ENCODE data around the gene LIF.
A peak's percentile ranks its signal among the peaks of the same experiment; 100 is the strongest.

Gene LIF

GRCh38 chr22:30209642-30210041 is 36.9 kb downstream of the LIF start:
- no peak overlapping the region for H2BK15ac ChIP-seq (ENCODE audit: low read length)
- H3K27ac ChIP-seq (replicated peaks; ENCODE audit: low read length), result no peak overlapping the region
- H3K18ac ChIP-seq (ENCODE audit: low read length), result no peak overlapping the region
- no peaks in the 10 kb centered on the region for H3K79me1 ChIP-seq (ENCODE audit: low read depth, low read length)
- H4K8ac ChIP-seq (ENCODE audit: low read depth, low read length), result no peak overlapping the region
- no peak overlapping the region for H3K9ac ChIP-seq (ENCODE audit: low read depth, low read length, poor library complexity)
- H4K91ac ChIP-seq (ENCODE audit: low read depth, low read length, poor library complexity), result no peak overlapping the region
- no peak overlapping the region for H3K14ac ChIP-seq (ENCODE audit: low read length)
- H3K4me1 ChIP-seq (ENCODE audit: control insufficient read depth in 2 of 2, insufficient read depth in 1 of 2, low read depth in 1 of 2, low read length in 2 of 2), result peaks cover 19 to 28% of the 10 kb centered on the region in 2 donors
- no peak for DNase-seq (ENCODE audit: low spot score)
- H2BK5ac ChIP-seq (ENCODE audit: low read length), result no peak overlapping the region
- H2AFZ ChIP-seq (ENCODE audit: low read length), result no peak overlapping the region
- H2BK12ac ChIP-seq (ENCODE audit: low read length), result no peak overlapping the region
- H3K23ac ChIP-seq (ENCODE audit: low read depth, low read length, poor library complexity), result no peak overlapping the region
- no peak overlapping the region for H3K4me3 ChIP-seq (ENCODE audit: low read length in 2 of 2)
- H3K27me3 ChIP-seq (ENCODE audit: control insufficient read depth in 3 of 3, insufficient read depth in 3 of 3, low read depth in 1 of 3, low read length in 3 of 3), result no peaks in the 10 kb centered on the region
- no peaks in the 10 kb centered on the region for H3K36me3 ChIP-seq (replicated peaks in 1 of 2; ENCODE audit: control insufficient read depth in 2 of 2, insufficient read depth in 2 of 2, low read length in 2 of 2)
- WGBS, 2 donors (ENCODE audit: extremely low coverage in 2 of 2, insufficient read length in 2 of 2, insufficient replicate concordance in 1 of 2), result no CpG with 5 or more reads among the region's 6 CpGs
- H2BK120ac ChIP-seq (ENCODE audit: low read depth, low read length), result no peak overlapping the region
- H3K9me3 ChIP-seq (replicated peaks in 1 of 2; ENCODE audit: control insufficient read depth in 2 of 2, insufficient read depth in 1 of 2, low read depth in 1 of 2, low read length in 2 of 2), result no peaks in the 10 kb centered on the region
- H3K4me2 ChIP-seq (ENCODE audit: insufficient read depth, low read length, poor library complexity, severe bottlenecking), result no peak overlapping the region
- no peak overlapping the region for H2AK5ac ChIP-seq (ENCODE audit: low read depth, low read length)
- no peak overlapping the region for H3K4ac ChIP-seq (ENCODE audit: low read length)

- H3K18ac ChIP-seq (ENCODE audit: low read length), result no peak overlapping the region
- no peak overlapping the region for H3K4me3 ChIP-seq (ENCODE audit: low read length in 2 of 2)
- WGBS, 2 donors (ENCODE audit: extremely low coverage in 2 of 2, insufficient read length in 2 of 2, insufficient replicate concordance in 1 of 2), result no CpG with 5 or more reads among the region's 26 CpGs
- no peak overlapping the region for H3K4me2 ChIP-seq (ENCODE audit: insufficient read depth, low read length, poor library complexity, severe bottlenecking)
- H2BK12ac ChIP-seq (ENCODE audit: low read length), result peak overlapping the region; percentile 14
- H2BK5ac ChIP-seq (ENCODE audit: low read length), result peak overlapping the region; percentile 3
- no peaks in the 10 kb centered on the region for H3K9me3 ChIP-seq (replicated peaks in 1 of 2; ENCODE audit: control insufficient read depth in 2 of 2, insufficient read depth in 1 of 2, low read depth in 1 of 2, low read length in 2 of 2)
- no peak overlapping the region for H2AK5ac ChIP-seq (ENCODE audit: low read depth, low read length)
- H3K79me1 ChIP-seq (ENCODE audit: low read depth, low read length), result no peaks in the 10 kb centered on the region
- no peak overlapping the region for H3K9ac ChIP-seq (ENCODE audit: low read depth, low read length, poor library complexity)
- H2AFZ ChIP-seq (ENCODE audit: low read length), result peak overlapping the region; percentile 82
- no peak overlapping the region for H3K27ac ChIP-seq (replicated peaks; ENCODE audit: low read length)
- H3K23ac ChIP-seq (ENCODE audit: low read depth, low read length, poor library complexity), result no peak overlapping the region
- H3K36me3 ChIP-seq (replicated peaks in 1 of 2; ENCODE audit: control insufficient read depth in 2 of 2, insufficient read depth in 2 of 2, low read length in 2 of 2), result no peaks in the 10 kb centered on the region
- no peak overlapping the region for H3K4ac ChIP-seq (ENCODE audit: low read length)
- no peak overlapping the region for H3K14ac ChIP-seq (ENCODE audit: low read length)
- no peaks in the 10 kb centered on the region for H3K27me3 ChIP-seq (ENCODE audit: control insufficient read depth in 3 of 3, insufficient read depth in 3 of 3, low read depth in 1 of 3, low read length in 3 of 3)
- H4K91ac ChIP-seq (ENCODE audit: low read depth, low read length, poor library complexity), result no peak overlapping the region
- peaks cover 19 to 28% of the 10 kb centered on the region in 2 donors for H3K4me1 ChIP-seq (ENCODE audit: control insufficient read depth in 2 of 2, insufficient read depth in 1 of 2, low read depth in 1 of 2, low read length in 2 of 2)
- no peak overlapping the region for H2BK120ac ChIP-seq (ENCODE audit: low read depth, low read length)
- no peak overlapping the region for H2BK15ac ChIP-seq (ENCODE audit: low read length)
- H4K8ac ChIP-seq (ENCODE audit: low read depth, low read length), result no peak overlapping the region
- DNase-seq (ENCODE audit: low spot score), result no peak
Measured at GRCh38 chr22:30208631-30209603, 37.6 kb downstream of the LIF start.

- Histone ChIP-seq H3K27ac (replicated peaks; ENCODE audit: low read length) (peak overlapping the region; percentile 58), H3K4me3 (ENCODE audit: low read length in 2 of 2) (no peak overlapping the region), H3K9me3 (replicated peaks in 1 of 2; ENCODE audit: control insufficient read depth in 2 of 2, insufficient read depth in 1 of 2, low read depth in 1 of 2, low read length in 2 of 2) (no peaks in the 10 kb centered on the region), H3K4me2 (ENCODE audit: insufficient read depth, low read length, poor library complexity, severe bottlenecking) (no peak overlapping the region), H3K23ac (ENCODE audit: low read depth, low read length, poor library complexity) (no peak overlapping the region), H3K14ac (ENCODE audit: low read length) (no peak overlapping the region), H3K36me3 (replicated peaks in 1 of 2; ENCODE audit: control insufficient read depth in 2 of 2, insufficient read depth in 2 of 2, low read length in 2 of 2) (no peaks in the 10 kb centered on the region), H4K91ac (ENCODE audit: low read depth, low read length, poor library complexity) (no peak overlapping the region), H3K79me1 (ENCODE audit: low read depth, low read length) (no peaks in the 10 kb centered on the region), H3K4me1 (ENCODE audit: control insufficient read depth in 2 of 2, insufficient read depth in 1 of 2, low read depth in 1 of 2, low read length in 2 of 2) (peaks cover 23 to 28% of the 10 kb centered on the region in 2 donors), H3K18ac (ENCODE audit: low read length) (peak overlapping the region; percentile 55), H2BK120ac (ENCODE audit: low read depth, low read length) (no peak overlapping the region), H4K8ac (ENCODE audit: low read depth, low read length) (no peak overlapping the region), H3K9ac (ENCODE audit: low read depth, low read length, poor library complexity) (no peak overlapping the region), H2BK15ac (ENCODE audit: low read length) (no peak overlapping the region), H2BK5ac (ENCODE audit: low read length) (no peak overlapping the region), H3K27me3 (ENCODE audit: control insufficient read depth in 3 of 3, insufficient read depth in 3 of 3, low read depth in 1 of 3, low read length in 3 of 3) (no peaks in the 10 kb centered on the region), H2AFZ (ENCODE audit: low read length) (peak overlapping the region; percentile 60), H3K4ac (ENCODE audit: low read length) (no peak overlapping the region), H2AK5ac (ENCODE audit: low read depth, low read length) (no peak overlapping the region), H2BK12ac (ENCODE audit: low read length) (no peak overlapping the region)
- DNase-seq (ENCODE audit: low spot score), result peak; percentile 51
- no CpG with 5 or more reads among the region's 16 CpGs for WGBS, 2 donors (ENCODE audit: extremely low coverage in 2 of 2, insufficient read length in 2 of 2, insufficient replicate concordance in 1 of 2)
Measured at GRCh38 chr22:30206944-30207343, 39.6 kb downstream of the LIF start.

GRCh38 chr22:30205281-30206115 is 41.1 kb downstream of the LIF start:
- Histone ChIP-seq H2BK120ac (ENCODE audit: low read depth, low read length) (no peak overlapping the region), H2BK12ac (ENCODE audit: low read length) (no peak overlapping the region), H3K4me3 (ENCODE audit: low read length in 2 of 2) (no peak overlapping the region), H2AFZ (ENCODE audit: low read length) (peak overlapping the region; percentile 65), H3K27me3 (ENCODE audit: control insufficient read depth in 3 of 3, insufficient read depth in 3 of 3, low read depth in 1 of 3, low read length in 3 of 3) (no peaks in the 10 kb centered on the region), H2BK5ac (ENCODE audit: low read length) (peak overlapping the region; percentile 35), H3K36me3 (replicated peaks in 1 of 2; ENCODE audit: control insufficient read depth in 2 of 2, insufficient read depth in 2 of 2, low read length in 2 of 2) (no peaks in the 10 kb centered on the region), H3K79me1 (ENCODE audit: low read depth, low read length) (no peaks in the 10 kb centered on the region), H4K8ac (ENCODE audit: low read depth, low read length) (no peak overlapping the region), H3K14ac (ENCODE audit: low read length) (no peak overlapping the region), H3K9me3 (replicated peaks in 1 of 2; ENCODE audit: control insufficient read depth in 2 of 2, insufficient read depth in 1 of 2, low read depth in 1 of 2, low read length in 2 of 2) (no peaks in the 10 kb centered on the region), H2BK15ac (ENCODE audit: low read length) (peak overlapping the region; percentile 69), H3K18ac (ENCODE audit: low read length) (no peak overlapping the region), H3K27ac (replicated peaks; ENCODE audit: low read length) (no peak overlapping the region), H3K4me1 (ENCODE audit: control insufficient read depth in 2 of 2, insufficient read depth in 1 of 2, low read depth in 1 of 2, low read length in 2 of 2) (peaks cover 23 to 26% of the 10 kb centered on the region in 2 donors), H3K9ac (ENCODE audit: low read depth, low read length, poor library complexity) (no peak overlapping the region), H4K91ac (ENCODE audit: low read depth, low read length, poor library complexity) (no peak overlapping the region), H3K23ac (ENCODE audit: low read depth, low read length, poor library complexity) (no peak overlapping the region), H3K4me2 (ENCODE audit: insufficient read depth, low read length, poor library complexity, severe bottlenecking) (no peak overlapping the region), H2AK5ac (ENCODE audit: low read depth, low read length) (peak overlapping the region; percentile 92), H3K4ac (ENCODE audit: low read length) (no peak overlapping the region)
- no peak for DNase-seq (ENCODE audit: low spot score)
- WGBS, 2 donors (ENCODE audit: extremely low coverage in 2 of 2, insufficient read length in 2 of 2, insufficient replicate concordance in 1 of 2), result no CpG with 5 or more reads among the region's 25 CpGs

Data from neuronal stem cell (in vitro differentiated cells).